GM23248 (cell line): ENCODE data around the gene CCNE1.

Experiments
- EZH2 ChIP-seq: fragments of 200-600 bp; sonication (generic); IDR thresholded peaks from 2 replicates; pipeline ENCODE4 v1.6.1; 2018; ENCODE audit warnings: antibody characterized with exemption, mild to moderate bottlenecking; ENCODE audit not compliant: insufficient read depth, poor library complexity, severe bottlenecking
- EZH2phosphoT487 ChIP-seq: fragments of 200-600 bp; sonication (generic); IDR thresholded peaks from 2 replicates; pipeline ENCODE4 v1.6.1; 2018; ENCODE audit warnings: antibody characterized with exemption, moderate library complexity, mild to moderate bottlenecking, low read depth; ENCODE audit not compliant: insufficient read depth

GRCh38 chr19:29787281-29787680 is 24.5 kb upstream of the CCNE1 start:
- no peak for TF ChIP-seq EZH2phosphoT487
- TF ChIP-seq EZH2 = no peak
